HepG2 (cell line): ENCODE measurements around the gene COLEC12. TPM values are rescaled to one million over a fixed set of nuclear protein-coding genes. Genes with fewer than 3 reads are reported as not detected.

ENCODE experiments used
- ELF3 ChIP-seq: IDR thresholded peaks from 2 replicates; pipeline ENCODE4 v1.6.1; 2016; ENCODE audit warnings: missing genetic modification reagents, missing compliant biosample characterization
- JUND ChIP-seq: sonication (generic); formaldehyde crosslinking; IDR thresholded peaks from 2 replicates; pipeline ENCODE4 v1.8.0; 2022; ENCODE audit warnings: mild to moderate bottlenecking, missing genetic modification reagents
- NRL ChIP-seq: sonication (generic); formaldehyde crosslinking; IDR thresholded peaks from 2 replicates; pipeline ENCODE4 v1.5.0; 2020; ENCODE audit warnings: missing genetic modification reagents, mild to moderate bottlenecking, moderate library complexity, borderline replicate concordance
- PAXIP1 ChIP-seq: sonication (generic); formaldehyde crosslinking; conservative IDR thresholded peaks from 2 replicates; pipeline ENCODE4 v1.4.0; 2020; ENCODE audit warnings: mild to moderate bottlenecking, missing genetic modification reagents, moderate library complexity
- PHF5A ChIP-seq: IDR thresholded peaks from one replicate; pipeline ENCODE4 v1.6.1; 2018; ENCODE audit warnings: low read depth, missing genetic modification reagents; ENCODE audit not compliant: unreplicated experiment
- SP4 ChIP-seq: sonication (generic); formaldehyde crosslinking; IDR thresholded peaks from 2 replicates; pipeline ENCODE4 v1.8.1; 2023; ENCODE audit warnings: mild to moderate bottlenecking, missing genetic modification reagents
- TFE3 ChIP-seq: IDR thresholded peaks from 2 replicates; pipeline ENCODE4 v1.6.1; 2016
- ZFP36L2 ChIP-seq: sonication (generic); formaldehyde crosslinking; IDR thresholded peaks from 2 replicates; pipeline ENCODE4 v1.4.0; 2020; ENCODE audit warnings: missing genetic modification reagents
- ZNF737 ChIP-seq: sonication (generic); formaldehyde crosslinking; IDR thresholded peaks from 2 replicates; pipeline ENCODE4 v1.5.0; 2020; ENCODE audit warnings: missing genetic modification reagents, mild to moderate bottlenecking, borderline replicate concordance
- ZNF782 ChIP-seq: sonication (generic); formaldehyde crosslinking; IDR thresholded peaks from 2 replicates; pipeline ENCODE4 v1.4.0; 2020; ENCODE audit warnings: missing genetic modification reagents, mild to moderate bottlenecking, borderline replicate concordance
- polyA plus RNA-seq, 8 experiments: library from polyadenylated mRNA; depleted of rRNA in 3 of 8; stranded (reverse) in 7 of 8; unstranded in 1 of 8; fragments of >200 nt; fragmentation: Illumina TruSeq in 4 of 8; extraction: Trizol in 4 of 8; gene quantifications; 2 replicates each; pipeline versions ENCODE4 v1.2.1 to v1.2.3, GENCODE V29; 2011 to 2016; ENCODE audit warnings: low read depth in 4 of 8, missing spikeins in 1 of 8, mixed read lengths in 1 of 8; ENCODE audit not compliant: insufficient read depth in 1 of 8
- total RNA-seq, 5 experiments: library from RNA; depleted of rRNA; stranded (reverse); fragments of >200 nt; fragmentation: Illumina TruSeq; extraction: Trizol; gene quantifications; 2 replicates each; pipeline ENCODE4 v1.2.3, GENCODE V29; 2016; ENCODE audit warnings: low read depth in 1 of 5

The COLEC12 gene
- total and polyA plus RNA-seq, 2 of the 13 experiments (the other 11 are each of a cell fraction or from before 2014, with no cell fraction given), result 0.02 to 0.11 TPM

DNA sequence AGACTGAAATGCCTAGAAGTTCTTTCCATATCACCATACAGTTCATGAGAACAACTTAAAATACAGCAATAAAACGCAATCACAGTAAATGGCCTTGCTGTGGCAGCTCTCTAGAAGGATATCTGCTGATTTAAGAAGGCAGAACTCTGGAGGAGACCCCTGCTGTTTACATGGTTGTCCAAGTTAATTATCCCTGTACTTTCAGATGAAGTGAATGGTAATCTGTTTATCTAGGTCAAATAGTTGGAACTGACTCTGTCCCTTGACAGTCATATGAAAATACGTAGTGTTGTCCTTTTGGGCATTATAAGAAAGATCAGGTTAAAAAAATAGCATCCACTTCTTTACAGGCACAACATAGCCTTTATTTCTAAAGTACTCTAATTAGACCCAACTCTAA, 115.6 kb downstream of the COLEC12 start (continued):
- TF ChIP-seq PAXIP1, result no peak
- no peak for TF ChIP-seq PHF5A (CRISPR knock-in tag)
- TF ChIP-seq JUND (CRISPR knock-in tag), result no peak
- TF ChIP-seq ZNF737, result no peak
- TF ChIP-seq NRL (CRISPR knock-in tag), result no peak
- TF ChIP-seq SP4, result no peak
- no peak for TF ChIP-seq ELF3
- TF ChIP-seq ZNF782 (CRISPR knock-in tag), result no peak
- TF ChIP-seq TFE3 (CRISPR knock-in tag), result no peak
- no peak for TF ChIP-seq ZFP36L2
